Chondrocyte (in vitro differentiated cells): ENCODE results near the gene PRR18. TPM values are rescaled to one million over a fixed set of nuclear protein-coding genes. Genes with fewer than 3 reads are reported as not detected.

Experiments used
- DNase-seq: peaks from one replicate; pipeline ENCODE4 v3.0.0; 2021; ENCODE audit warnings: mixed read lengths, low spot score
- H3K27ac Mint-ChIP-seq: one replicate; pipeline ENCODE4 v1.8.0; 2021; ENCODE audit warnings: mild to moderate bottlenecking, moderate library complexity, mixed read lengths; ENCODE audit not compliant: unreplicated experiment
- H3K27me3 Mint-ChIP-seq: 2 replicates; pipeline ENCODE4 v1.8.0; 2021; ENCODE audit warnings: low read depth, mixed read lengths
- H3K36me3 Mint-ChIP-seq: 2 replicates; pipeline ENCODE4 v1.8.0; 2021; ENCODE audit warnings: low read depth, mixed read lengths
- H3K4me1 Mint-ChIP-seq: 2 replicates; pipeline ENCODE4 v1.8.0; 2021; ENCODE audit warnings: low read depth, mild to moderate bottlenecking, mixed read lengths
- H3K4me3 Mint-ChIP-seq: one replicate; pipeline ENCODE4 v1.8.0; 2021; ENCODE audit warnings: mild to moderate bottlenecking, moderate library complexity, mixed read lengths; ENCODE audit not compliant: unreplicated experiment
- H3K9me3 Mint-ChIP-seq: 2 replicates; pipeline ENCODE4 v1.8.0; 2021; ENCODE audit warnings: low read depth, mixed read lengths
- total RNA-seq: library from RNA; stranded (reverse); gene quantifications from 3 replicates; pipeline ENCODE4 v1.2.1, GENCODE V29; 2021
- TF ChIP-seq, protein P1 (sequence below): fragments of 200-600 bp; sonication (generic); IDR thresholded peaks from 2 replicates; pipeline ENCODE4 v1.5.0; 2021; ENCODE audit warnings: antibody characterized with exemption, mild to moderate bottlenecking, moderate library complexity

PRR18 gene
- total RNA-seq, 1 donor from 2014 or later, result 0.70 TPM

DNA sequence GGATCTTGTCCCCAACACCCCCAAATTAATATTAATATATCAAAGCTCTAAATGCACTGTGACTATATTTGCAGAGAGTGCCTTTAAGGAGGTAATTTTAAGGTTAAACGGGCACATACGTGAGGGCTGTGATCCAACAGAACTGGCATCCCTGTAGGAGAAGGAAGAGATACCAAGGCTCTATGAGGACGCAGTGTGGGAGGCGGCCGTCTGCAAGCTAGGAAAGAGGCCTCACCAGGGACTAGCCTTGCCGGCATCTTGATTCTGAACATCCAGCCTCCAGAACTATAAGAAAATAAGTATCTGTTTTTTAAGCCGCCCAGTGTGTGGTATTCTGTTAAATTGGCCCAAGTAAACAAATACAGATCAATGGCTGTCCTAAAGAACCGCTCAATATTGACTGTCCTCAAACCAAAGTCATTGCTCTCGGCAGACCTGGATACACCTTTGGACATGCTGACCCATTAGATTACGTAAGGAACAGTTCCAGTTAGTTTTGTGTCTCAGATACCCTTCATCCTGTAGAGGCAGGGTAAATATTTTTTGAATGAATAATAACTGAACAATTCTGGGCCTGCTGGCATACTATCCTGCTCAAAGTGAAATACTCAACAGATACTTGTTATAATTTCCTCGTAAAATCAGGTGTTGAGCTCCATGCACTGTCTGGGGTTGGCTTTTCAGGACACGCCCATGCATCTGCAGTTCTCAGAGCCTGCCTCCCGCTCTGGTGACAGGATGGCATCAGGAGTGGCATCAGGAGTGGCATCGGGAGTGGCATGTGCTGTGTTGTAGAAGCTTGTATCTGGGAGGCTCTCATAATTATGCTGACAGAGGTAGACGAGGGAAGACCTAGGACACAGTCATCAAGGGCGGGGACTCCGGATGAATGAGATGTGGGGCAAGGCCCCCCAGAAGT is 6.3 kb downstream of the PRR18 start:
- no peaks in the 10 kb centered on the region for H3K4me1 Mint-ChIP-seq
- TF ChIP-seq, protein P1, sequence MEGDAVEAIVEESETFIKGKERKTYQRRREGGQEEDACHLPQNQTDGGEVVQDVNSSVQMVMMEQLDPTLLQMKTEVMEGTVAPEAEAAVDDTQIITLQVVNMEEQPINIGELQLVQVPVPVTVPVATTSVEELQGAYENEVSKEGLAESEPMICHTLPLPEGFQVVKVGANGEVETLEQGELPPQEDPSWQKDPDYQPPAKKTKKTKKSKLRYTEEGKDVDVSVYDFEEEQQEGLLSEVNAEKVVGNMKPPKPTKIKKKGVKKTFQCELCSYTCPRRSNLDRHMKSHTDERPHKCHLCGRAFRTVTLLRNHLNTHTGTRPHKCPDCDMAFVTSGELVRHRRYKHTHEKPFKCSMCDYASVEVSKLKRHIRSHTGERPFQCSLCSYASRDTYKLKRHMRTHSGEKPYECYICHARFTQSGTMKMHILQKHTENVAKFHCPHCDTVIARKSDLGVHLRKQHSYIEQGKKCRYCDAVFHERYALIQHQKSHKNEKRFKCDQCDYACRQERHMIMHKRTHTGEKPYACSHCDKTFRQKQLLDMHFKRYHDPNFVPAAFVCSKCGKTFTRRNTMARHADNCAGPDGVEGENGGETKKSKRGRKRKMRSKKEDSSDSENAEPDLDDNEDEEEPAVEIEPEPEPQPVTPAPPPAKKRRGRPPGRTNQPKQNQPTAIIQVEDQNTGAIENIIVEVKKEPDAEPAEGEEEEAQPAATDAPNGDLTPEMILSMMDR, result no peak
- peaks cover 26% of the 10 kb centered on the region for H3K27me3 Mint-ChIP-seq
- H3K27ac Mint-ChIP-seq, result no peak overlapping the region
- H3K4me3 Mint-ChIP-seq, result no peak overlapping the region
- peaks cover 3% of the 10 kb centered on the region for H3K36me3 Mint-ChIP-seq
- H3K9me3 Mint-ChIP-seq, result peaks cover 3% of the 10 kb centered on the region
- DNase-seq, result no peak

DNA sequence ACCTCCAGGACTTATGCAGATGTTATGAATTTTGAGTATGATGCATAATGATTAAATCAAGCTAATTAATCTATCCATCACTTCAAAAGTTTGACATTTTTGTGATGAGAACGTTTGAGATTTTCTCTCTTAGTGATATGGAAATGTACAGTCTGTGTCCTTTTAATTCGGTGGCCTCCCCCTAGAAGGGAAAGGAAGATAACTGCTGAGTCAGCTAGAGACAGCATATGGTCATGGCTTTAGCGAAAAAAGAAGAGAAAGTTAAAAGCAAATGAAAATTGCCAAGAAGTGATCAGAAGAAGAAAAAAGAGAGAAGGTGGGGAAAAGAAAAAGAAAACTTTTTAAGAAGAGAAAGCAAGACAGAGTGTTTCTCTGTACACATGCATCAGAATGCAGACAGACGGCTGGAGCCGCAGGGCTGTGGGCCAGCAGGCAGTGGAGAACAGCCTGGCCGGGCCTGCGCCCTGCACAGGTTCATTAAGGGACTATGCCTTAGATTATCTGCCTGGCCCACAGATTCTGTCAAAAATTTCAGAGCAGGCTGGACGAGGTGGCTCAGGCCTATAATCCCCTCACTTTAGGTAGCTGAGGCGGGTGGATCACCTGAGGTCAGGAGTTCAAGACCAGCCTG is 7.7 kb downstream of the PRR18 start:
- H3K27ac Mint-ChIP-seq, result no peak overlapping the region
- no peak overlapping the region for H3K4me3 Mint-ChIP-seq
- TF ChIP-seq, protein P1, result no peak
- no peaks in the 10 kb centered on the region for H3K4me1 Mint-ChIP-seq
- peaks cover 3% of the 10 kb centered on the region for H3K36me3 Mint-ChIP-seq
- no peak for DNase-seq
- peaks cover 3% of the 10 kb centered on the region for H3K9me3 Mint-ChIP-seq
- H3K27me3 Mint-ChIP-seq, result peaks cover 28% of the 10 kb centered on the region

DNA sequence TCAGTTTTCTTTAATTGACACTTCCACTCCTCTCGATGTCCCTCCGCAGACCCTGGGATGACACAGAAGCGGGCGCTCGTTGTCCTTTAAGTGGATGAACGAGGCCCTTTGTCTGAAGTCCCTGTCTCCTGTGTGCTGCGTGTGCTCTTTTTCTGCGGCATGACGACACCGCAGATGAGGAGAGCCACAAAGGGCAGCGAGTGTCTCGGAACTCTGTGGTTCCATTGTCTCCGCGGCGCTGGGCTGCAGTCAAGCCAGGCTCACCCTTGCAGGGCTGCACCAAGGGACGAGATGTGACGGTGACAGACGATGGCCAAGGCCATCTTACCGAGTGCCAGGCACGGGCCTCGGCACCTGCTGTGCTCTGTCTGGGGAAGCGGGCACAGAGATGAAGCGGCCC is 10.6 kb downstream of the PRR18 start:
- H3K27ac Mint-ChIP-seq, result no peak overlapping the region
- H3K9me3 Mint-ChIP-seq, result peaks cover 6% of the 10 kb centered on the region
- H3K4me3 Mint-ChIP-seq, result no peak overlapping the region
- peaks cover 45% of the 10 kb centered on the region for H3K27me3 Mint-ChIP-seq
- TF ChIP-seq, protein P1, result no peak
- peaks cover 3% of the 10 kb centered on the region for H3K36me3 Mint-ChIP-seq
- H3K4me1 Mint-ChIP-seq, result no peaks in the 10 kb centered on the region
- no peak for DNase-seq

DNA sequence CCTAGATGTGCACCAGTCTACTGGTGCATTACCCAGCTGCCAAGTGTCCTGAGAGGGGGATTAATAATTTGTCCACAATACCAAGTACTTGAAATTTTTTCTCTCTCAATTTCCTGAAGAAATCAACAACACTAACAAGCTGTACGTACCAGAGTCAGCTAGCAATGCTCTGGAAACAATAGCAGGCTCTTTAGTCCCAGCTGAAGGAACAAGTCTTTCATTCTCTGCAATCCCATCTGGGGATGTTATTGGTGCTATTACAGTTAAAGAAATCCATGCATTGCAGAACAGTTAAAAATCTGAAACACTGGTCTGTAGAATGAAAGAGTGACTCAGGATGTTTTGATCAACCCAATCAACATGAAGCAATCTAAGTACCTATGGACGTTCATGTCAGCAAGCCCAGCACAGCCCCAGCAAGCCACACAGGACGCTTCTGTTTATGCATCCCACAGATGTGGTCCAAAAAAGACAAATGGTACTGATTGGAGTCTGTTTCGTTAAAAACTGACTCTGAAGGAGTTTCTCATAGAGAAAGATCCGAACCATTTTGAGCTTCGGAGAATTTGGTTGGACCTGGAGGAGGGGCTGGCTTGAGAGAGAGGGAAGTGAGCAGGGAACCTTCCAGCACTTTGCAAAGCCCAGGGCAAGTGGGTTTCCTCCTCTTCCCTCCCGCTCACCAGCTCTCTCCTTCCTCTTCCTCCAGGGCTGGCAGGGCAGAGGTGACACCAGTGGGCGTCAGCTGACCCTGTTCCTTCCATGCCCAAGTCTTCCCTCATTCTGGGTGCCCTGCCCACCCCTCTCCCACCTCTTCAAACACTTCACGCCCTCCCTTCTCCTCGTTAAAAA is 11.9 kb downstream of the PRR18 start:
- Mint-ChIP-seq H3K27ac (no peak overlapping the region), H3K4me3 (no peak overlapping the region), H3K9me3 (peaks cover 6% of the 10 kb centered on the region), H3K36me3 (peaks cover 4% of the 10 kb centered on the region), H3K4me1 (no peaks in the 10 kb centered on the region), H3K27me3 (peaks cover 56% of the 10 kb centered on the region)
- TF ChIP-seq, protein P1, result no peak
- DNase-seq, result no peak
